HG03442 (cell line): Measurements from ENCODE around the gene GPR39.

Experiments
- ATAC-seq: cut with Tn5 transposase; IDR thresholded peaks from one replicate; pipeline ENCODE4 v1.9.1; 2021; ENCODE audit warnings: mild to moderate bottlenecking, moderate library complexity; ENCODE audit not compliant: unreplicated experiment

GPR39 gene

DNA sequence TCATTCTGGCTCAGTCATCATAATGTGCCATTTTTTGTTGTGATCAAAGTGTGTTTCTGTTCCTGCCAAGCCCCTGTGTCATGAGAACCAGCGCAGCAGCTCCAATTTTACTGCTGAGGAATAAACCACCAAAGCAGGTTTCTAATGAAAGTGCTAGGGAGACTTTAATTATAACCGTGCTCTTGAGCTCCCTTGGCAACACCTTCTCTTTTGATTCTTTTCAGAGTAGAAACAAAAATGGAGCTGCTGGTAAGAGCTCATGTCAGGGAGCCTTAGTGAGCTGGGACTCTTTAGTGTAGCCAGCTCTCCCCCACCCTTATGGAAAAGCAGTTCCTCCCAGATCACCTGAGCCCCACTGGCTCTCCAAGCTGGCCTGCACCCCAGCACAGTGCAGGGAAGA is 179.1 kb downstream of the GPR39 start:
- no peak for ATAC-seq

DNA sequence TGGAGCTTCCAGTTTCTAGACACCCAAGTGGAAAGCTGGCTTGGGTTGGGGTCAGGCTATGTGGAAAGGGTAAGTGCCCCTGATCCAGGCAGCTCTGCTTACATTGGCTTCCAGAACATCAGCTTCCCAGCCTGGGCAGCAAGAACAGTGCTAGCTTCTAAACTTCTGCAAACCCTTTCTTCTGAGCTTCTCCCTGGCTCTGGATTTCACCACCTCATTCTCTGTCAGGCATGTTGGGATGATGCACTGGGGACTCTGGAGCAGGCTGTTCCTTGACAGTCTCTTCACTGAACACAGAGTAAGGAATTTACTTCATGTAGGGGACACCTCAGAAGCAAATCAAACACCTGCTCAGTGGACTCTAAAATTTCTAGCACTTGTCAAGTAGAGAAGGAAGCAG is 180.6 kb downstream of the GPR39 start:
- no peak for ATAC-seq

DNA sequence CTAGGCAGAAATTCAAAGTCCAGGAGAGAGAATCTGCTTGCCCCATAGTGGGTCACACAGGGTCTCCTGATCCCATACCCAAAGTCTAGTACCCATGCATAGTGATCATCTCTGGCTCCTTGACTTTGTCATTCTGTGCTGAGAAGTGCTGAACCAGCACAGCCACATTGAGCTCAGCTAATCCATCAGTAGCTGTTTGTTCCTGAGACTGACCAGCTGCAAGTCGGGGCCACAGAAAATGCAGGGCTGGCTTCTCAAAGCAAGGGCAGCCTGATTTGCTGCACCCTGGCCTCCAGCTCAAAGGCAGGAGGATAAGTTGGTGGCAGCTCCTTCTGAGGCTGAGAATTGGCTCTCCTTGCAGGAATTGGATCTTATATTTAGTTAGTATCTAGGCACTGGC is 181.2 kb downstream of the GPR39 start:
- ATAC-seq: no peak

DNA sequence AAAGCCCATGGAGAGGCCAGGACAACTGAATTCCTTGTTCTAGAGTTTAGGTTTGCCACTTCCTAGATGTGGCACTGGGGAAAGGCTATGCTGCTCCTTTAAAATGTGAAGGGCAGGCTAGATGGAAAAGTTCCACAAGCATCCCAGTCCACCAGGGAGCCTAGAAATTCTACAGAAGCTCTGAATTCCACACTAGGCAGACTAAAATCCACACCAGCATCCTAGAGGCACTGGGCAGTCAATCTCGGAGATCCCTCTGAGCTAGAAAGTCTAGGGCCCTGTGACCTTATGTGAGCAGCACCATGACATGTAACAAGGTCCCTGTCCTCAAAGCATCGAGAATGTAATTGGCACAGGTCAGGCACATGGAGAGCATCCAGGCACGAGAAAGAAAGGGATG is 181.9 kb downstream of the GPR39 start:
- no peak for ATAC-seq

DNA sequence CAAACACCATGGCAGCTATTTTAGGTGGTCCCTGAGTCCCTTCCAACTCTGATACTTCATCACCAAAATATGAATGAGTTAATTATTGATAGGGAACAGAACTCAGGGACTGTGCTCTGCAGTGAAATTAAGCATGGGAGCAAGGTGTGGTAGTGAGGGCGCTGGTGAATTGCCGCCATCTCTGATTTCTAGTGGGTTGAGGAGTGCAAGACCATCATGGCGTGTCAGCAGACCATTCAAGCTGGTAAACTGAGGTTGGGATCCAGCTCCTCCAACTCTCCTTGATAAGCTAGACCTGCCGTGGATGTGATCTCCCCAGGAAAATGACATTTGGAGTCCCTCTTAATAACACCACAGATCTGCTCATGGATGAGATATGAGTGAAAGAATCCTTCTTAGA is 183.0 kb downstream of the GPR39 start:
- ATAC-seq: no peak

DNA sequence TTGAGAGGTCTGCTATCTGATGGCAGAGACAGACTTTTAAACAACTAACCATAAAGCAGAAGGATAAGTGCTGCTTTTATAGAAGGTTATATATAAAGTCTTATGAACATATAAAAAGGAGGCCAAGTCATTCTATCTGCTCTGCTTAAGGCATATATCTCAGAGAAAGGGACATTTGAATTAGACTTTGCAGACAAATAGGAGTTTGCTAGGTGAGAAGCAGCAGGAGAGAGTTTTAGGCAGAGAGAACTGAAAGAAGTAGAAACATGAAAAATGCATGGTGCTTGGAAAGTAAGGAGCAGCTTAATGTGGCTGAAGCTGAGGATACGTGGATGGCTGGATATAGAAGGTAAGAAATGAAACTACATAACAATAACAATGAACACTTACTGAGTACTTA is 188.0 kb downstream of the GPR39 start:
- no peak for ATAC-seq

DNA sequence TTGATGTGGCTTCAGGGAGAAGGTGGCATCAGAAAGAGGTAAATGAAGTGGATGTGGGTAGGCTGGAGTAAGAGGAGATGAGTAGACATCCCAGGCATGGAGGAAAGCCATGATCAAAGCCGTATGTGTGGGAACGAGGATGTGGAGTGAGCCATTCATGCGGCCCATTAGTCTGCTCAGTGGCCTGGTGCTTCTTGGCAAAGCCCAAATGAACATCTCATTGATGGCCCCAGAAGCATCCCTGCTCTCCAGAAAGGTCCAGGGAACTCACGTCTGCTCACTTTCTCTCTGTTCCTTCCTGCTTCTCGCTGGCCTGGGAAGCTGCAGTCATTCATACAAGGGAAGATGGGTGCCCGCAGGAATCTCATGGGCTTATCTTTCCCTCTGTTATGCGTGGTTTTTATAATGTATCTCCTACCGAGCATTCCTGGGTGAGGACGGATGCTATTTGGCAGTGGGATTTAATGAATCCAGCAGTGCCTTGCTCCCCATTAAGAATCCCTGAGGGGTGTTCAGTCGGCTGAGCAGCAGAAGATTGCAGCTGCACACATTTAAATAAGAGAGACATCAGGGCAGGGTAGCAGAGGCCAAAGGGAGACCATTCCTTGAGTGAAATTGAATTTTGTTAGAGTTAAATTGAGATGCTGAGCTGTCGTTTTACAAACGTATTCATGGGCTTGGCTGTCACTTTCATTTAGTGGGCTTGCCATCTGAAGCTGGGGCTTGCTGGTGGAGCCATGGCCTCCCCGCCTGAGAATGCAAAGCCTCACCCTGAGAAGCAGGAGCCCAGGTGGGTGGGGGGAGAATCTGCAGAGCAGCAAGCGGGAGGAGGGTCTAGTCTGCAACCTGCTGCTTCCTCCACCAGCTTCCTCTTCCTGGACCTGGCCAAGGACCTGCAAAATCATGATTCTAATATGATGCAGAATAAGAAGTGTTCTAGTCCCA is 188.9 kb downstream of the GPR39 start:
- ATAC-seq: no peak

DNA sequence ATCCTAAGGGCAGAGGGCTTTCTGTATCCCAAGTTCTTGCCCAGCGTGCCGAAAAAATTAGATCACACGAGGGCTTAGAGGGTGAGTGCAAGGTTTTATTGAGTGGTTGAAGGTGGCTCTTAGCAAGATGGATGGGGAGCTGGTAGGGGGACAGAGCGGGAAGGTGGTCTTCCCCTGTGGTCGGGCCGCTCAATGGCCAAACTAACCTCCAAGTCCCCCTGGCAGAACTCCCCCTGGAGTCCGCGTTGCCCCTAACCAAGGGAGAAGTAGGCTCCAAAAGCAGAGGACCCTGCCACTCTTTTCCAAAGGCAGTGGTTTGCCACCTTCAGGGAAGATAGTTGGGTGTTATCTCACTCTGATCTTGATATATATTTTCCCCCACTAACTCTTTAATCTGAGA is 190.0 kb downstream of the GPR39 start:
- ATAC-seq: no peak

DNA sequence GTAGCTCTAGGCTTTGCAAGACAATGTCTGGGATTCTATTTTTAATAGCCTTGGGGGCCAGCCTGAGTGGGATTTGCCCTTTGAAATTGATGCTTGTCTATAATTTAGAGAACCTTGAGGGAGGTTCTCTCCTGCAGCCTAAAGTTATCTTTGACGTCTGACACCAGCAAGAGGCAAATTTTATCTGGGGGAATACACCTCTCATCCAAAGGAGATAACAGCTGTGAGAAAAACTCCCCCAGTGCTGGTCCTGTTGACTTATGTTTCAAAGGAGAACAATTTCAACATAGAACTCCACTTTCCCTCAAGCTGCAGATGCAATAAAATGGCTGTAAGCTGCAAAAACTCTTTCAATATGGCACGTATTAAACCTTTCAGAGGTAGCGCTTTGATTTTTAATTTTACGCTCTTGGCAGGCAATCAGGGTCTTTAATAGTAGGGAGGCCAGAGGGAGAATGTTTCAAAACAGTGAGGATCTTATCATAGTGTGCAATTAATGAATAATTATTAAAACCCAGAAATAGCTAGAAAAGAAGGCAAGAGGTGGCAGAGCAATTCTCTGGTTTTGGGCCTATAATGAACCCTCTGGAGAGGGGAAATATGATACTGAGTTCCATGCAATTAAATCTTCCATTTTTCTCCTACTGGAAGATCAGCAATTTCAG is 191.0 kb downstream of the GPR39 start:
- ATAC-seq: no peak

DNA sequence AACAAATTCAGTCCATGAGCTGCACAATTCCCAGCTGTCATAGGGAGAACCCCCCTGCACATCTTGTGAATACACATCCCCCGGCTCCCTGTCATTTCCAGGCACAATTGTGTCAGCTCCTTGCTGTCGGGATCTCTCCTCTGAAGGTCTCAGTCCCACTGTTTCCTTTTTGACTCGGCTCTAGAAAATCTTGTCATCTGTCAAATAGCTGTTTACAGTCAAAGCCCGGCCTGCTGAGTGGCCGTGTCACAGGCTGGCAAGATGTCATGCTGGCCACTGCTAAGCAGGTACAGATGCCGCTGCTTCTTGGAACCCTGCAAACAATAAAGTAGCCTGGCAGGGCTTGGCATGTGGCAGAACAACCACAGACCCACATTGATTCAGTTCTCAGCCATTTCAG is 191.7 kb downstream of the GPR39 start:
- ATAC-seq: no peak

DNA sequence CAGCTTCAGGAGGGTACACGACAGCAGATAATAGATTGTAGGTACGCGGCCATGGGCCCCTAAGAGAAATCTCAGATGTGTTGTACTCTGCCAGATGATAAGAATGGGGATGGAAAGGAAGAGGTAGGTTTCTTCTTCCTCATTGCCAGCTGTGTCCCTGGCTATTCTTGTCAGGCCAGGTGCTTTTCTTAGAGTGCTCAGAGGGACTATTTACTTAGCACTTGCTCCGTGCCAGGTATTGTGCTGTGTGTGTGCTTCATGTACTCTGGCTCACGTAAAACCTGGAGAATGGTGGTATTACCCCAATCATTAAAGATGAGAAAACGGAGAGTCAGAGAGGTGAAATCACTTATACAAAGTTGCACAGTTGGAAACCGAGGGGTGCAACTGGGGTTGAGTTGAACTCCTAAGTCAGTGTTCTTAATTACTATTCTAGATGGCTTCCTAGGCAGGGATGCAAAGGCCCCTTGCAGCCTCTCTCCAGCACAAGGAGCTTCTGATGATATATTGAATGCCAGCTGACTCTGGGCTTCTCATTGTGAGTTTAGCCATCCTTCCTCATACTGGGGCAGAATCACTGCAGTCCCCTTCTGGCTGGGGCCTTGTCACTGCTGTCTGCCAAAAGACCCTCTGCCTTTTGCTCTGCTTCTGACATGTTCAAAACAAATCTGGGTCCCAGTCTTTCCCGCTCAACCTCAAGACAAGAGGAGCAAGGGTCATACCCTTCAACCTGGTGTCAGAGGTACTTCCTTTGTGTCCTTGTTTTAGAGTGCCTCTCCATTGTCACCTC is 192.7 kb downstream of the GPR39 start:
- ATAC-seq: no peak

DNA sequence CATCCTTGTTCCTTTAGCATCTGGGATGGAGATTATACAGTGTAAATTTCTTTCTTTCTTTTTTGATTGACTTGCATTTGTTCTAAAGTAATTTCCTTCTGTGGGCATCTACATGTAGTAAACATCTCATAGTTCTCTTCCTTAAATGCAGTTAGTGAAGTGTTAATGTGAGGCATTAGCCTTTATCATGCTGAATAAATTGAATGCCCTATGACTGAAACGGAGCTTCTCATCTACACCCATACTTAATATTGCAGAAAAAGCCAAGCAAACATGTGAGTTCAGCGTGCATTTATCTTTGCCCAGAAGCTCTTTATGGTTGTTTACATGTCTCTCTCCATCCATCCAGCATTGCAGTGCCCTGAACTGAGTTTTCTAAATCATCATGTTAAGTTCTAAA is 195.1 kb downstream of the GPR39 start:
- ATAC-seq: no peak

DNA sequence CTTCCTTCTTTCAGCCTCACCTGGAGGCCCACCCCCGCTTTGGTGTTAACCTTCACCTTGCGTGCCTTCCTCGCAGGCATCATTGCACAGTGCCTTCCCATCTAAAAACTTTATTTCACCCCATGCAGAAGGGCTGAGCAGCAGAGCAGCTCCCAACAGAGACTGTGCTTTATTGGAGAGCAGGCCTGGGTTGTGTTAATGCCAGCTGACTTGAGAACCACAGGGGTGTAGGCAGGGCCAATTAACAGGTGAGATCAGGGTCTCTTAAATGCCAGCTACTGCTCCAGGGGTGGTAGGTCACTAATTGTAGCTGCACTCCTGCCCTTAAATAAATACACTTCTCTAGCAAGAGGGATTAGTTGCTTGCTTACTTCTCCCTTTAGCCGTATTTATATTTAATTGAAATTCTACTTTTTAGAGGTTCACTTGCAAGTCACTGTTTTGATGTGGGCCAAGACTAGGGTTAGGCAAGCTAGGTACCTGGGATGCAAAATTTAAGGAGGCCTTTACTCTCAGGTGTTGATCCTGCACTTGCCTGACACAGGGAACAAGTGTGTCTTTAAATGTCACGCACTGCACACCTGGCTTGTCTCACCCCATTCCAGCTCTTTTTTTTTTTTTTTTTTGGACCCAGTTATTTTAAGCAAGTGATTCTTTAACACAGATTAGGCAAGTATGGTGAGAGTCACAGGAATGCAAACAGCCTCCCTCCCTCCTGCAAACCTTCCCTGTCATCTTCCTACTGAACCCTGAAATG is 198.9 kb downstream of the GPR39 start:
- no peak for ATAC-seq

DNA sequence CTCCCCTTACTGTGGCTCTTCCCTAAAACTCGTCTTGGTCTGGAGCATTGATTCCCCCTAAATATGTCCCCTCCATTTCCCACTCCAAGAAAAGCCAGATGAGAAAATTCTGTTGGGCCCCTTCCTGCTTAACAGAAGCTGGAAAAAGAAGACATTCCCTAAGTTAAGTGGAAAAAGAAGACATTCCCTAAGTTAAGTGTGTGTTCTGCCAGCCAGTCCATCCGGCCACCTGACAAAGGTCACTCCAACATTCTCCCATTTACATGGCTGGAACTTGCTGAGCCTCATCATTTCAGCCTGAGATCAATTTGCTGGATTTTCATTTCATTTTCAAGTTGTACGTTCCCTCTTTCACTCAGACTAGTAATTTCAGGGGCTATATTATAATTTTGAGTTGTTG is 201.4 kb downstream of the GPR39 start:
- no peak for ATAC-seq

DNA sequence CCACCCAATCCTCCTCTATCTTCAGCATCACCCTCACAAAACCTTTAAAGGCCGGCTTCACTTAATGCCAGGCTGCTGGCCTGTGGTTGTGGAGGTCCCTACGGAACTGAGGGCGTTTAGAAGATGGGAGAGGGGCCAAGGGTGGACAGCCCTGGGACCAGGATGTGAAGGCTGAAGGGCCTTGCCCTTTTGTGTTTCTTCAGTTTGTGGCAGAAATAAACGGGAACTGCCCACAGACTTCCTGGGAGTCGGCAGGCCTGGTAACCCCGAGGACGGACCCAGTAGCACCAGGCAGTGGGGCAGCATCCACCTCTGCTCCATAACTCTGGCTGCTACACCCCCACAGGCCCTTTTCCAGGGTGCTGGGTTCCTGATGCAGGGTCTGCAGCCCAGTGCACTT is 202.1 kb downstream of the GPR39 start:
- ATAC-seq: no peak

DNA sequence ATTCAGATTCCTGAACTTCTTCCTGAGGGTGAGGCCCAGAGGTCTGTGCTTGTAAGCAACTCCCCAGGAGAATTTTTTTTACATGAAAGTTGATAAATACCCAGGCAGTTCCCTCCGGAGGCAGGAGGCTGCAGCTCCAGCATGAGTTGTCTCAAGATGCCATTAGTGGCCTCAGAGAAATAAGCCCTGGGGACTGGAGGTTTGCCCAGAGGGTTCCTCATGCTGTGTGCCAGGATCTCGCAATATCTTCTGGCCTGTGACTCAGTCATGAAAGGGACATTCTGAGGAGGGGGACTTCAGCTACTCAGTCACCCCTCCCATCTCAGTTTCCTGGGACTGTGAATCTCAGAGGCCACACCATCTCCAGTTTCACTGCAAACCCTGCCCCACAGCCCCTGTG is 203.5 kb downstream of the GPR39 start:
- no peak for ATAC-seq

DNA sequence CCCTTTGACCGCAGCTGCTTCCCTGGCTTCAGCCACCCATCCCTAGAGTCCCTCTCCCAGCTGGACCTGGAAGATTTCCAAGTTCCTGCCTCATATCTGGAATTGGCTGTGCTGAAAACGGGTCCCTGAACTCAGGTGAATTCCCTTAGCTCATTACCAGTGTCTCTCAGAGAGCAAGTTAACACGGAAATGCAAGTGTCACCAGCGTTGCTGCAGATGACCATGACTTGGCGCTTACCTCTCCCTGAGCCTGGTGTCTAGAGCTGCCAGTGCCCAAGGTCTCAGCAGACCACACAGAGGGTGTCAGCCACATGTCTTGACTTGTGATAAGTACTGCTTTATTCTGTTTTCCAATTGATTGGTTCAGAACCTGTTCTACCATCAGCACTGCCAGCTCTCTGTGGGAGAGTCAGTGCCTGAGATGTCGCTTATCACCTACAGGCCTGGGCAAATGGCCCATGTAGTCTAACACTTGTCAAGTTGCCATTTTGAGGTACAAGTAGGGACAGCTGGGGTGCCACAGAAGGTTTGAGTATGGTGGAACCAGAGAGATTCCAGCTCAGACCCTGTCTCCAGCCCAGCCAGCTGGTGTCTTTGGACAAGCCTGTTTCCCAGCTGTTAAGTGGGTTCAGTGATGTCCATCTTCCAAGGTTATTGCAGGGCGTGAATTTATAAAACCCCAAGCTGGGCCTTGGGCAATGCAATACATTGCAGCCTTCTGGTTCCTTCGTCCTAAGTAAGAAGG is 204.7 kb downstream of the GPR39 start:
- ATAC-seq: no peak

DNA sequence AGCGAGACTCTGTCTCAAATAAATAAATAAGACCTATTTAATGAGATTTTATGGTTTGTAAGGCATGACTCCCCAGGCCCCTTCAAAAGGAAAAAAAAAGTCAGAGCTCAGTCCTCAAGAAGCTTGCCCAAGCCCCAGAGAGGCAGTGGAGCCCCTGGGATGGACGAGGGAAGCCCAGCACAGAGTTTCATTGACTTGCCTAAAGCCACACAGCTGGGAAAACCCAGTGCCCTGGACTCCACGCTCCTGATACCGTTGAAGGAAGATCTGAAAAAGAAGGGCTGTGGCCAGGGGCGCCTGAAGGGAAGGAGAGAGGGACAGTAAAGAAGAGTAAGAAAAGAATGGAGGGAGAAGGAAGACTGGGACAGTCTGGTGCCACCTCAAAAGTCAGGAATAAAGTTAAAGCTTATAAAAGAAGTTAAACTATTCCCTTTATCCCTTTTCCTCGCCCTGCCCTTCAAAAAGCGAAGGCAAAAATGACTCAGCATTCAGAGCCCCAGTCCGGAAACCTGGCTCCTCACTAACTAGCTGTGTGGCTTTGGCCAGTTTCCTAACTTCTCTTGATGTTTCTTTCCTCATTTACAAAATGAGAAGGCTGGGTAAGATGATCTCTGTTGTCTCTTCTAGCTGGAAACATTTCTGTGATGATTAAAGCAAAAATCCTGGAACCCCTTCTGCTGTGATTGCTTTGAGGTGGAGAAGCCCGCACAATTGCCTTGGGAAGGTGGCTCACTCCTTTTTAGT is 206.7 kb downstream of the GPR39 start:
- ATAC-seq: no peak

DNA sequence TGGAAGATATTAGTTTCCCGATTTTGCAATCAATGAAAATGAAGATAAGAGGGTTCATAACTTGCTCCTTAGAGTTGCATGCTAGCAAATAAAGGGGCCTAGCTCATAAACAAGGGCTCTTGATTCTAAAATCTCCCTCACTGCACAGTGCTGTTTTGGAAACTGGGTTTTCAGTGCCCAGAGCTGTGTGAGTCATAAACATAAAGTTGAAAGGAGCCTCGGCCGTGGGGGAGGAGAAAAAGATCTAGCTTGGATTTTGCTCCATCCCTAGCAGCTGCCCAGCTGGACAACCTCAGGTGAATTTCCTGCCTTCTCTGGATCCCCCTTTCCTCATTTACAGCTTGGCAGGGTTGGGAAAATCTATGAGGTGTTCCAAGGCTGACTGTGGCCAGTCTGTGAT is 210.9 kb downstream of the GPR39 start:
- no peak for ATAC-seq
